ENCODE measurements around the gene SNRNP40. TPM values are rescaled to one million over a fixed set of nuclear protein-coding genes. Genes with fewer than 3 reads are reported as not detected.
A peak's percentile ranks its signal among the peaks of the same experiment; 100 is the strongest.

The SNRNP40 gene
- total and polyA plus RNA-seq, 2 donors (not counting 3 experiments of a cell fraction or from before 2014, with no cell fraction given), result 66.3 to 78.1 TPM

DNA sequence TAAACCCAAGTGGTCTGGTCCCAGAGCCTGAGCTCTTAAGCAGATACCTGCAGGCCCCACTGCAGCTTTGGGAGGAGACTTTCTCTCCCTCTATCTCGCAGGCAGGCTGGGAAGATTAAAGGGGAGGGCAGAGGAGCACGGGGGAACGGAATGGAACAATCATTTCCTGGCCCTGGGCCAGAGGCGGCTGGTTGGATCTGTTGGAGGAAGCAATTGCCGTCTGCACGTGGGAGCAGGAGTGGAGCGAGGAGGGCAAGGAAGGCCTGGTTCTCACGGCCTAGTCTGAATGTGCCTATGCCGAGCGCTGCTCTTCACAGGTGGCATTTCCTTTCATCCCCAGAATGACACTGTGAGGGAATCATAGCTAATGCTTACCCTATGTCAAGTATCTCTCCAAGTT, 80.6 kb downstream of the SNRNP40 start:
- no TSS peak for BruUV-seq (replicated peaks)
- no peaks in the 10 kb centered on the region for H3K9me1 ChIP-seq (replicated peaks; ENCODE audit: control insufficient read depth, extremely low read depth, insufficient read depth, low read length)
- H3K27ac ChIP-seq (ENCODE audit: insufficient read depth, low read depth, low read length), result no peak overlapping the region
- no peaks in the 10 kb centered on the region for H3K36me3 ChIP-seq (ENCODE audit: control insufficient read depth in 2 of 2, extremely low read depth in 1 of 2, insufficient read depth in 2 of 2, low read length in 2 of 2)
- H4K20me1 ChIP-seq (replicated peaks; ENCODE audit: control insufficient read depth, extremely low read depth, insufficient read depth, low read length), result no peaks in the 10 kb centered on the region
- no peaks in the 10 kb centered on the region for H3K27me3 ChIP-seq (ENCODE audit: control insufficient read depth in 2 of 2, insufficient read depth in 2 of 2, low read length in 2 of 2)
- no peak overlapping the region for H3K4me3 ChIP-seq (replicated peaks in 1 of 3; ENCODE audit: insufficient read depth in 1 of 3, low read depth in 1 of 3, low read length in 3 of 3)
- CTCF ChIA-PET, result interaction anchor here (0.6 to 1.4 kb wide), 3 partner anchors 15 to 158 kb away, joined by 3 to 4 read pairs (median 3); no protein-coding TSS in a partner anchor
- FAIRE-seq (peak; percentile 26), DNase-seq (ENCODE audit: low read depth, low spot score) (peak; percentile 79)
- H3K4me2 ChIP-seq (ENCODE audit: insufficient read depth, low read length), result no peak overlapping the region
- no peaks in the 10 kb centered on the region for H3K4me1 ChIP-seq (ENCODE audit: control insufficient read depth, extremely low read depth, insufficient read depth, low read length)
- intact Hi-C loops (cut with micrococcal nuclease) (no loop called here), dilution Hi-C loops (cut with MboI; ENCODE audit: extremely low pct_ligation_motif_present, low sequenced_read_pairs) (no loop called here)
- H3K9me3 ChIP-seq (replicated peaks; ENCODE audit: control insufficient read depth, insufficient read depth, low read length), result no peaks in the 10 kb centered on the region
- POLR2A ChIA-PET, result no interaction called here
- no peaks in the 10 kb centered on the region for H3K79me2 ChIP-seq (ENCODE audit: control insufficient read depth, insufficient read depth, low read length)
- no peak for TF ChIP-seq EZH2 (IDR thresholded peaks at IDR 0.05; ENCODE audit: borderline replicate concordance, low read depth, low read length, severe bottlenecking)
- TF ChIP-seq, protein P1, sequence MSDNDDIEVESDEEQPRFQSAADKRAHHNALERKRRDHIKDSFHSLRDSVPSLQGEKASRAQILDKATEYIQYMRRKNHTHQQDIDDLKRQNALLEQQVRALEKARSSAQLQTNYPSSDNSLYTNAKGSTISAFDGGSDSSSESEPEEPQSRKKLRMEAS (IDR thresholded peaks at IDR 0.05; ENCODE audit: insufficient read depth, insufficient read length), result peak; percentile 38
- TF ChIP-seq JUN (IDR thresholded peaks at IDR 0.05; ENCODE audit: borderline replicate concordance, insufficient read depth, insufficient read length, low read depth), result no peak
- no peak for TF ChIP-seq FOS (IDR thresholded peaks at IDR 0.05; ENCODE audit: borderline replicate concordance, insufficient read depth, low read length)
- TF ChIP-seq GATA2 (IDR thresholded peaks at IDR 0.05; ENCODE audit: insufficient read depth, insufficient read length, low read depth, low read length), result no peak
- peak overlapping the region; percentile 23 for H2AFZ ChIP-seq (ENCODE audit: low read depth, low read length)
- H3K9ac ChIP-seq (replicated peaks; ENCODE audit: extremely low read depth, insufficient read depth, low read length), result no peak overlapping the region

GRCh38 chr1:31215065-31215570, 81.5 kb downstream of the SNRNP40 start:
- Histone ChIP-seq H3K4me3 (replicated peaks in 1 of 3; ENCODE audit: insufficient read depth in 1 of 3, low read depth in 1 of 3, low read length in 3 of 3) (no peak overlapping the region), H3K27ac (ENCODE audit: insufficient read depth, low read depth, low read length) (no peak overlapping the region), H3K4me2 (ENCODE audit: insufficient read depth, low read length) (no peak overlapping the region), H4K20me1 (replicated peaks; ENCODE audit: control insufficient read depth, extremely low read depth, insufficient read depth, low read length) (no peaks in the 10 kb centered on the region), H3K79me2 (ENCODE audit: control insufficient read depth, insufficient read depth, low read length) (no peaks in the 10 kb centered on the region), H2AFZ (ENCODE audit: low read depth, low read length) (no peak overlapping the region), H3K27me3 (ENCODE audit: control insufficient read depth in 2 of 2, insufficient read depth in 2 of 2, low read length in 2 of 2) (no peaks in the 10 kb centered on the region), H3K9me3 (replicated peaks; ENCODE audit: control insufficient read depth, insufficient read depth, low read length) (no peaks in the 10 kb centered on the region), H3K9me1 (replicated peaks; ENCODE audit: control insufficient read depth, extremely low read depth, insufficient read depth, low read length) (no peaks in the 10 kb centered on the region), H3K9ac (replicated peaks; ENCODE audit: extremely low read depth, insufficient read depth, low read length) (no peak overlapping the region), H3K4me1 (ENCODE audit: control insufficient read depth, extremely low read depth, insufficient read depth, low read length) (no peaks in the 10 kb centered on the region), H3K36me3 (ENCODE audit: control insufficient read depth in 2 of 2, extremely low read depth in 1 of 2, insufficient read depth in 2 of 2, low read length in 2 of 2) (no peaks in the 10 kb centered on the region)
- intact Hi-C loops (cut with micrococcal nuclease), result no loop called here
- CTCF ChIA-PET, result interaction anchor here (0.6 to 1.4 kb wide), 3 partner anchors 16 to 159 kb away, joined by 3 to 4 read pairs (median 3); no protein-coding TSS in a partner anchor
- no peak for DNase-seq (ENCODE audit: low read depth, low spot score)
- dilution Hi-C loops (cut with MboI; ENCODE audit: extremely low pct_ligation_motif_present, low sequenced_read_pairs), result no loop called here
- TF ChIP-seq EZH2 (IDR thresholded peaks at IDR 0.05; ENCODE audit: borderline replicate concordance, low read depth, low read length, severe bottlenecking) (no peak), GATA2 (IDR thresholded peaks at IDR 0.05; ENCODE audit: insufficient read depth, insufficient read length, low read depth, low read length) (no peak), FOS (IDR thresholded peaks at IDR 0.05; ENCODE audit: borderline replicate concordance, insufficient read depth, low read length) (no peak), POLR2AphosphoS5 (IDR thresholded peaks at IDR 0.05; ENCODE audit: insufficient read depth, low read depth, low read length) (no peak), JUN (IDR thresholded peaks at IDR 0.05; ENCODE audit: borderline replicate concordance, insufficient read depth, insufficient read length, low read depth) (no peak), MYC (IDR thresholded peaks at IDR 0.05; ENCODE audit: low read depth, low read length) (no peak), POLR2A (IDR thresholded peaks at IDR 0.05; ENCODE audit: low read depth, low read length) (no peak)
- TF ChIP-seq, protein P1 (IDR thresholded peaks at IDR 0.05; ENCODE audit: insufficient read depth, insufficient read length), result no peak
- TF ChIP-seq, protein P2, sequence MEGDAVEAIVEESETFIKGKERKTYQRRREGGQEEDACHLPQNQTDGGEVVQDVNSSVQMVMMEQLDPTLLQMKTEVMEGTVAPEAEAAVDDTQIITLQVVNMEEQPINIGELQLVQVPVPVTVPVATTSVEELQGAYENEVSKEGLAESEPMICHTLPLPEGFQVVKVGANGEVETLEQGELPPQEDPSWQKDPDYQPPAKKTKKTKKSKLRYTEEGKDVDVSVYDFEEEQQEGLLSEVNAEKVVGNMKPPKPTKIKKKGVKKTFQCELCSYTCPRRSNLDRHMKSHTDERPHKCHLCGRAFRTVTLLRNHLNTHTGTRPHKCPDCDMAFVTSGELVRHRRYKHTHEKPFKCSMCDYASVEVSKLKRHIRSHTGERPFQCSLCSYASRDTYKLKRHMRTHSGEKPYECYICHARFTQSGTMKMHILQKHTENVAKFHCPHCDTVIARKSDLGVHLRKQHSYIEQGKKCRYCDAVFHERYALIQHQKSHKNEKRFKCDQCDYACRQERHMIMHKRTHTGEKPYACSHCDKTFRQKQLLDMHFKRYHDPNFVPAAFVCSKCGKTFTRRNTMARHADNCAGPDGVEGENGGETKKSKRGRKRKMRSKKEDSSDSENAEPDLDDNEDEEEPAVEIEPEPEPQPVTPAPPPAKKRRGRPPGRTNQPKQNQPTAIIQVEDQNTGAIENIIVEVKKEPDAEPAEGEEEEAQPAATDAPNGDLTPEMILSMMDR (IDR thresholded peaks at IDR 0.05; ENCODE audit: extremely low read depth in 1 of 2, insufficient read depth in 1 of 2, low read depth in 1 of 2, low read length in 2 of 2), result no peak
- FAIRE-seq, result no peak
- POLR2A ChIA-PET, result no interaction called here
- no TSS peak for BruUV-seq (replicated peaks)
